Measurements from ENCODE around the gene DDIT4. TPM values are rescaled to one million over a fixed set of nuclear protein-coding genes. Genes with fewer than 3 reads are reported as not detected.
"Not testable (repeated sequence)": the region's sequence is repeated elsewhere in the genome, so short reads cannot be mapped to it uniquely, and the experiment has no call there.

DDIT4 gene, protein sequence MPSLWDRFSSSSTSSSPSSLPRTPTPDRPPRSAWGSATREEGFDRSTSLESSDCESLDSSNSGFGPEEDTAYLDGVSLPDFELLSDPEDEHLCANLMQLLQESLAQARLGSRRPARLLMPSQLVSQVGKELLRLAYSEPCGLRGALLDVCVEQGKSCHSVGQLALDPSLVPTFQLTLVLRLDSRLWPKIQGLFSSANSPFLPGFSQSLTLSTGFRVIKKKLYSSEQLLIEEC
- total RNA-seq: 533 TPM

DNA sequence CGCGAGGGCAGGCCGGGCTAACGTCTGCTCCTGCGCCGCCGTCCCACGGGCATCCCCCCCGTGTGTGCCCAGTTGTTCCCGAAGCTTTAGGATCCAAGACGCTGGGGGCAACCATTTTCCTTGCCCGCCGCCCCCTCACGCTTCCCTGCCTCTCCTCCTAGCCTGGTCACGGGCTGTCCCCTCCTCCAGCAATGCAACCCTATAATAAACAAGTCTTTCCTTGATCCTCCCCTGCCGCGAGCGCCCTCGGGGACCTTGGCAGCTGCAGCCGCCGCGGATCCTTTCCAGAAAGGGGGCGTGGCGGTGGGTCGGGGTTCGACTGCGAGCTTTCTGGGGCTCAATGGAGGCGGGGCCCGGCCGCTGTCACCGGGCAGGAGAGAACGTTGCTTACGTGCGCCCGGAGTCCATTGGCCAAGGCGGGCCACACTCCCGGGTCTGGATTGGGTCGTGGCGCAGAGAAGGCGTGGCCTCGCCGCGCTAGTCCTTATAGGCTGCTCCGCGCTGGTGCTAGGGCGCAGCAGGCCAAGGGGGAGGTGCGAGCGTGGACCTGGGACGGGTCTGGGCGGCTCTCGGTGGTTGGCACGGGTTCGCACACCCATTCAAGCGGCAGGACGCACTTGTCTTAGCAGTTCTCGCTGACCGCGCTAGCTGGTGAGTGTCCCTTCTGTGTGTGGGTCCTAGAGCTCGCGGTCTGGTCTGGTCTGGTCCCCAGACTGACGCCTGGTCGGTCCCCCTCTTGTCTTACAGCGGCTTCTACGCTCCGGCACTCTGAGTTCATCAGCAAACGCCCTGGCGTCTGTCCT is at the start of gene DDIT4:
Gene DDIT4 (plus strand): TSS at position 515 of the 803 bp plus-strand sequence. CDS start 293 bp downstream, outside the sequence.
- Histone ChIP-seq H3K4me3 (ENCODE audit: low read length) (peak within 1 kb of the TSS; percentile 83), H3K4me1 (ENCODE audit: insufficient read depth, low read length) (peaks cover 39% of the 10 kb centered on the region), H3K9me3 (ENCODE audit: low read depth, low read length) (no peaks in the 10 kb centered on the region), H3K27me3 (ENCODE audit: insufficient read depth, low read length) (no peaks in the 10 kb centered on the region)

DNA sequence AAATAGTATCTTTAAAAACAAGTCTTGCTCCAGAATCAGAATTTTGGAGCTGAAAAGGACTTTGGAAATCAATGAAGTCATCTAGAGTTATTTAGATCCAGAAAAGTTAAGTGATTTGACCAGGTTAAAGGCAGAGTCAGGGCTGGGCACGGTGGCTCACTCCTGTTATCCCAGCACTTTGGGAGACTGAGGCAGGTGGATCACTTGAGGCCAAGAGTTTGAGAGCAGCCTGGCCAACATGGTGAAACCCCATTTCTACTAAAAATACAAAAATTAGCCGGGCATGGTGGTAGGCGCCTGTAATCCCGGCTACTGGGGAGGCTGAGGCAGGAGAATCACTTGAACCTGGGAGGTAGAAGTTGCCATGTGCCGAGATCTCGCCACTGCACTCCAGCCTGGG is 49.5 kb upstream of the DDIT4 start:
- H3K4me3 ChIP-seq (ENCODE audit: low read length); H3K27me3 ChIP-seq (ENCODE audit: insufficient read depth, low read length); H3K9me3 ChIP-seq (ENCODE audit: low read depth, low read length): not testable (repeated sequence)
- peaks cover 31% of the 10 kb centered on the region for H3K4me1 ChIP-seq (ENCODE audit: insufficient read depth, low read length)

DNA sequence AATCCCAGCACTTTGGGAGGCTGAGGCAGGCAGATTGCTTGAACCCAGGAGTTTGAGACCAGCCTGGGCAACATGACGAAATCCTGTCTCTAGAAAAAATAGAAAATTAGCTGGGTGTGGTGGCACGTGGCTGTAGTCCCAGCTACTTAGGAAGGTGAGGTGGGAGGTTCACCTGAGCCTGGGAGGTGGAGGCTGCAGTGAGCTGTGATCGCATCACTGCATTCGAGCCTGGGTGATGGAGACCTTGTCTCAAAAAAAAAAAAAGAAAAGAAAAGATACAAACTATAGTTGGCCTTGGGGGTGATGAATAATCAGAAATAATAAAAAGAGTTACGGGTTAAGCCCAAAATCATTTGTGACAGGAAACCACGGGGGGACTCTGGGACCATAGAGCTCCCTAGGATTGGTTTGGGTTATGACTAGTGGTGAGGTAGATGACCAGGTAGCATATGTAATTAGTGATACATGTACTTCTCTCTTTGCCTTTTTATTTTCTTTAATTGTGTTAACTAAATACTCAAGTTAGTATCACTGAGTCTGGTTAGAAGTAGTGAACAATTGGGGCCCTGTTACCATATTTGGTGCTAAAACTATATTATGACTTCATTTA is 47.2 kb upstream of the DDIT4 start:
- Histone ChIP-seq H3K27me3 (ENCODE audit: insufficient read depth, low read length) (no peaks in the 10 kb centered on the region), H3K4me1 (ENCODE audit: insufficient read depth, low read length) (peaks cover 32% of the 10 kb centered on the region), H3K4me3 (ENCODE audit: low read length) (no peak overlapping the region), H3K9me3 (ENCODE audit: low read depth, low read length) (no peaks in the 10 kb centered on the region)

DNA sequence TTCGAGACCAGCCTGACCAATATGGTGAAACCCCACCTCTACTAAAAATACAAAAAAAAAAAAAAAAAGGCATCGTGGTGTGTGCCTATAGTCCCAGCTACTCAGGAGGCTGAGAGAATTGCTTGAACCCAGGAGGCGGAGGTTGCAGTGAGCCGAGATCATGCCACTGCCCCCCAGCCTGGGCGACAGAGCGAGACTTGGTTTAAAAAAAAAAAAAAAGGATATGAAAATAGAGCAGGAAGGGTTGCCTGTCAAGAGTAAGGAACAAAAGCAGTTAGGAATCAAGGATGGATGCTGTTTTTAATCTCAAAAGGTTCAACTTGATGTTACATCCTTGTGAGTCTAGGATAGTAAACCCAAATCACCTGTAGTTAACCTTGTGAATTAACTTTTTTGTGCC is 45.9 kb upstream of the DDIT4 start:
- peaks cover 27% of the 10 kb centered on the region for H3K4me1 ChIP-seq (ENCODE audit: insufficient read depth, low read length)
- no peaks in the 10 kb centered on the region for H3K9me3 ChIP-seq (ENCODE audit: low read depth, low read length)
- H3K27me3 ChIP-seq (ENCODE audit: insufficient read depth, low read length): no peaks in the 10 kb centered on the region
- no peak overlapping the region for H3K4me3 ChIP-seq (ENCODE audit: low read length)

DNA sequence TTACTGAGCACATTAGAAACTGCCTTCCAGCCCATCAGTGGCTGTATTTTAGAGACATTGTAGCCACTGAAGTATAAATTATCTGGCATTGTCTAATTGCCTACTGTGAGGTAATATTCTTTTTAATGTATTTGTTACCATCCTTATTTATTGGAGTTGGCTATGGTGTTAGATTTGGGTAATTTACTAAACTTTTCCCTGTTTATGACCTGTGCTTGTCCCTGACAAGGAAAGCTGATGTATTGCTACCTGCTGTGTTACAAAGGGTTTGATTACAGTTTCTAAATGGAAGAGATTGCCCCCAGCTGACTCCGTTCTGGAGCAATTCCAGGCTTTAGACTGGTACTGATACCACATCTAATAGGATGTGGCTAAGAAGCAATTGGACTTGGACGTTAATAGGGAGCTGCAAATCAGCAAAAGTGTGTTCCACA is 45.4 kb upstream of the DDIT4 start:
- Histone ChIP-seq H3K4me3 (ENCODE audit: low read length) (no peak overlapping the region), H3K9me3 (ENCODE audit: low read depth, low read length) (no peaks in the 10 kb centered on the region), H3K4me1 (ENCODE audit: insufficient read depth, low read length) (peaks cover 22% of the 10 kb centered on the region), H3K27me3 (ENCODE audit: insufficient read depth, low read length) (no peaks in the 10 kb centered on the region)

DNA sequence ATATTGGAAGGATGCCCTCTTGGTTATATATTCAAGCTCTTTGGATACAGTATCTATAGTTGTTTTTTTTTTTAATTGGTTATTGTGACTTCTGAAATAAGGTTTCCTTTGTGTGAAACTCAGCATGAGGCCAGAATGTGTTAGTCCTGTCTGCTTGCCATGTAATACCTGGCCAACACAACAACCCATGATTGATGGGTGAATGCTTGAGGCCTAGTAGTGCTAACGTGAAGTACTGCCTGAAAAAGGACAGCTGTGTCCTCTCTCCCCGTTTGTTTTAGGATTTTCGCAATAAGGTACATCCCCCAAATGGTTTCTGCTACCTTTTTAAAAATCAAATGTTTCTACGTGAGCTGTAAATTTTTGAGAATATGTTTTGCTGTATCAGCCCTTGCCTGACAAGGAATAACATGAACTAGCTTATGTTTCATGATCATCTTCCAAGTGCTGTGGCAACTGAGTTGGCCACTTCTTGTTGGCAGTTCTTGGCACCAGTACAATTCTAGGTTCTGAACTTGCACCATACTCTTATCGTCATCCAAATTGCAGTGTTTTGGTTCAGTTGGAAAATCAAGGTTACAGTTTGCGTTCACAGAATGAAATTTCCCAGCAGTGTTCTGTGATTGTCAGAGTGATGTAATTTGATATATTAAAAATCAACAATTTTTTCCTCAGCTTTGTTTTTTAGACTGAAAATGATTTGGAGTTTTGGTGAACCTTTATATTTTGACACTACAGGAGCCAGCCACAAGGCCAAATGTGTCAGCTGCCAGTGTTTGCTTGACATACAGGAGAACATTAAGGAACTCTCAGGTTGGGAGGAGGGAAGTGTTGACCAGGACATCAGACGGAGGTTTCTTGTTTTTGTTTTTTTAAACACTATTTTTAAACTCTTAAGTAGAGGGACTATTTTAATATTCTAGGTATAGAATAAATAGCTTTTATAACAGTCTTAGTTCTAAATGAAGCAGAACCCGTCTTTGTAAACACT is 44.2 kb upstream of the DDIT4 start:
- no peak overlapping the region for H3K4me3 ChIP-seq (ENCODE audit: low read length)
- no peaks in the 10 kb centered on the region for H3K9me3 ChIP-seq (ENCODE audit: low read depth, low read length)
- H3K4me1 ChIP-seq (ENCODE audit: insufficient read depth, low read length): peaks cover 11% of the 10 kb centered on the region
- H3K27me3 ChIP-seq (ENCODE audit: insufficient read depth, low read length): no peaks in the 10 kb centered on the region

DNA sequence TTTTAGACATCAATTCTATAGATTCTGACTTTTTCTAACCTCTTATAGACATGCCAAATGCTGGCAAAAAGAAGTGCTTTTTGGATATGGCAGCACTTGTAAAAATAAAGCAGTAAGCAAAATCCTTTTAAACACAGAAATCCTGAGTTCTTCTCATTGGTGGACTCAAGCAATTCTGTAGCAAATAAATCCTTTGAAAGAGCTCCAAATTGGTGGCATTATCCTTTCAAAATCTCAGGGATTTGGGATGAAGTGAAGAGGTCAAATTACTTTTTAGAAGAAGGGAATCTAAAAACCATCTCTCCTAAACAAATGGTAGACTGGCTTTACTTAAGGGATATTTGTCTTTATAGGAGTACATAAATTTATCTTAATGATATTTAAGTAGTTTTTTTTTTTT is 40.1 kb upstream of the DDIT4 start:
- no peaks in the 10 kb centered on the region for H3K27me3 ChIP-seq (ENCODE audit: insufficient read depth, low read length)
- H3K4me3 ChIP-seq (ENCODE audit: low read length): no peak overlapping the region
- H3K4me1 ChIP-seq (ENCODE audit: insufficient read depth, low read length): peaks cover 6% of the 10 kb centered on the region
- H3K9me3 ChIP-seq (ENCODE audit: low read depth, low read length): no peaks in the 10 kb centered on the region

DNA sequence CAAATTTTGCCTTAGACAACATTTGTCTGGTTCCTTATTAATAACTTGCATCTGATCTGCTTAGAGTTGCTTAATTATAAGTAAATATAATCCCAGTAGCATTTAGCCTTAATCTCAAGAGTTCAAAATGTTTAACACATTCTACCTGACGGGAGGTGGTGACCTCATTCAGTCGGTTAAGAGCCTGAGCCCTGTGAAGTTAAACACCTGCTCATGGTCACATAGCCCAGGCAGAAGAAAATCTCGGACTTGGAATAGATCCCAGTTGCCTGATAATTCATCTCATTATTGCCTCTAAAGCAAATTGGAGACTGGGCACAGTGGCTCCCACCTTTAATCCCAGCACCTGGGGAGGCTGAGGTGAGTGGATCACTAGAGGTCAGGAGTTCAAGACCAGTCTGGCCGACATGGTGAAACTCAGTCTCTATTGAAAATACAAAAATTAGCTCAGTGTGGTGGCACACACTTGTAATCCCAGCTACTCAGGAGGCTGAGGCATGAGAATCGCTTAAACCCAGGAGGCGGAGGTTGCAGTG is 39.1 kb upstream of the DDIT4 start:
- H3K9me3 ChIP-seq (ENCODE audit: low read depth, low read length): no peaks in the 10 kb centered on the region
- H3K27me3 ChIP-seq (ENCODE audit: insufficient read depth, low read length): no peaks in the 10 kb centered on the region
- H3K4me1 ChIP-seq (ENCODE audit: insufficient read depth, low read length): peaks cover 12% of the 10 kb centered on the region
- H3K4me3 ChIP-seq (ENCODE audit: low read length): no peak overlapping the region

DNA sequence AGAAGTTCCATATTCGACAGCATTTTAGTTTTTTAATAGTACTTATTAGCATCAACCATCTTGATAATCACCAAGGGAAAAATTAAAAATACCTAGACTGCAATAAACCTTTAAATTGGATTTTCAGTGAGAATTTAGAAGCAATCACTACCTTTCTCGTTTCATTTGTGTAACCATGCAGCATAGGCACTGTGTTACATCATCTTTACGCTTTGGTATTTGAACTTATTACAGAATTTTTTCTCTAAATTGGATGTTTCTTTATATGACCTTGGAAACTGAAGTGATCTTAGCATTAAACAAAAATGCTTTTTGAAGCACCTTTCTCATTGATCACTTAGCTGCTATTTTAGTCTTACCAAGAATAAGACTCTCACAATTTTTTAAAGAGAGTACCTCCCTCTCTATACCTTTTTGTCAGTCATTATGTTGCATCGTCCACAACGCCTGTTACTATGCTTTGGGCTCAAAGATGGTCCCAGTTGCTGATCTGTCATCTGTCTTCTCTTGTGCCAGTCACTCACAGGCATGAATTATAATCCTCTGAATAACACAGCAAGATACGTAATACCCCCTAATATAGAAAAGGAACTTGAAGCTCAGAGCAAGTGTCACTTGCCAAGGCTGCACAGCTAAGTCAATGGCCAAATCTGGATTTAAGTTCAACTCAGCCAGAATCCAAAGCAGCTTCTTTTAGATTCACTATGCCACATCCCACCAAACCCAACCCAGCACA is 38.0 kb upstream of the DDIT4 start:
- H3K4me1 ChIP-seq (ENCODE audit: insufficient read depth, low read length): peaks cover 14% of the 10 kb centered on the region
- H3K9me3 ChIP-seq (ENCODE audit: low read depth, low read length): no peaks in the 10 kb centered on the region
- no peak overlapping the region for H3K4me3 ChIP-seq (ENCODE audit: low read length)
- no peaks in the 10 kb centered on the region for H3K27me3 ChIP-seq (ENCODE audit: insufficient read depth, low read length)

DNA sequence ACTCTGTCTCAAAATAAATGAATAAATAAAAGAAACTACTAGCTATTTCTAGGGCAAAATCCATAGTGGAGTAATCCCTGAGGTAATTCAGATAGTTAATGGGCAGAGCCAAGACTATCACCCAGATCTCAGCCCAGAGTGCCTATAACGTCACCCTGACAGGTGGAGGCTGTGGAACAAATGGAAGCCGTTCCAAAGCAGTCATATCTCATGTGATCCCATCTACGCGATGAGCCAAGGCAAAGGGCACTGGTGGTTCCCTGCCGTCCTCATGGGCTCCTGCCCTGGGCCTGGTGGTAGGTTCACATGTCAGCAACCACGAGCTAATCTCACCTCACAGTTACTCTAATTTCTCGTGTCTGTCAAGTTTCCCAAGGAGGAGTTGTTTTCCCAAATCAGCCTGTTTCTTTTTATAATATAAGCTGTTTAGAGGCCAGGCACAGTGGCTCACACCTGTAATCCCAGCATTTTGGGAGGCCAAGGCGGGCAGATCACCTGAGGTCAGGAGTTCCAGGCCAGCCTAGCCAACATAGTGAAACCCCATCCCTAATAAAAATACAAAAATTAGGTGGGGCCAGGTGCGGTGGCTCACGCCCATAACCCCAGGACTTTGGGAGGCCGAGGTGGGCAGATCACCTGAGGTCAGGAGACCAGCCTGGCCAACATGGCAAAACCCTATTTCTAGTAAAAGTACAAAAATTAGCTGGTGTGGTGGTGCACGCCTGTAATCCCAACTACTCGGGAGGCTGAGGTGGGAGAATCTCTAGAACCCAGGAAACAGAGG is 35.1 kb upstream of the DDIT4 start:
- Histone ChIP-seq H3K4me1 (ENCODE audit: insufficient read depth, low read length) (peaks cover 22% of the 10 kb centered on the region), H3K4me3 (ENCODE audit: low read length) (no peak overlapping the region), H3K9me3 (ENCODE audit: low read depth, low read length) (no peaks in the 10 kb centered on the region), H3K27me3 (ENCODE audit: insufficient read depth, low read length) (no peaks in the 10 kb centered on the region)

DNA sequence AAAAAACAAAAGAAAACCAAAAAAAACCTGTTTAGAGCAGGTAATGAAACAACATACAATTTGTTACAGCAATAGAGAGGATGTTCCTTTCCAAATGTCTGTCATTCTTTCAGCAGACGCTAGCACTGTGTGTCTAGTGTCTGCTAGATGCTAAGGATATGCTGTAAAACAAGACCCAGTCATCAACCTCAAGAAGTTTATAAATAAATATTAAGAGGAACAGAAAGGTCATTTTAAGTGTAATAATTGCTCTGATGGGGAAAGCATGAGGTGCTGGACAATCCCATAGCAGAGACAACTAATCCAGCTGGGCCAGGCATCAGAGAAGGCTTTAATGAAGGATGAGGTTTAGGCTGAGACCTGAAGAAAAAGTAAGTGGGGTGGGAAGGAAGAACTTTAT is 34.3 kb upstream of the DDIT4 start:
- Histone ChIP-seq H3K4me3 (ENCODE audit: low read length) (no peak overlapping the region), H3K4me1 (ENCODE audit: insufficient read depth, low read length) (peaks cover 31% of the 10 kb centered on the region), H3K27me3 (ENCODE audit: insufficient read depth, low read length) (no peaks in the 10 kb centered on the region), H3K9me3 (ENCODE audit: low read depth, low read length) (no peaks in the 10 kb centered on the region)

DNA sequence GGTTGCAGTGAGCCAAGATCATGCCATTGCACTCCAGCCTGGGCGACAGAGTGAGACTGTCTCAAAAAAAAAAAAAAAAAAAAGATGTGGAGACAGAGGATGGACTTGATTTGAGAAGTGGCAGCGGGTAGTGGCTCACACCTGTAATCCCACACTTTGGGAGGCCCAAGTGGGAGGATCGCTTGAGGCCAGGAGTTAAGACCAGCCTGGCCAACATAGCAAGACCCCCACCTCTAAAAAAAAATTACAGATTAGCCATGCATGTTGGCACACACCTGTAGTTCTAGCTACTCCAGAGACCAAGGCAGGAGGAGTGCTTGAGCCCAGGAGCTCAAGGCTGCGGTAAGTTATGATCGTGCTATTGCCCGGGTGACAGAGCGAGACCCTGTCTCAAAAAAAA is 33.4 kb upstream of the DDIT4 start:
- peaks cover 40% of the 10 kb centered on the region for H3K4me1 ChIP-seq (ENCODE audit: insufficient read depth, low read length)
- H3K4me3 ChIP-seq (ENCODE audit: low read length): no peak overlapping the region
- H3K9me3 ChIP-seq (ENCODE audit: low read depth, low read length): no peaks in the 10 kb centered on the region
- H3K27me3 ChIP-seq (ENCODE audit: insufficient read depth, low read length): no peaks in the 10 kb centered on the region

DNA sequence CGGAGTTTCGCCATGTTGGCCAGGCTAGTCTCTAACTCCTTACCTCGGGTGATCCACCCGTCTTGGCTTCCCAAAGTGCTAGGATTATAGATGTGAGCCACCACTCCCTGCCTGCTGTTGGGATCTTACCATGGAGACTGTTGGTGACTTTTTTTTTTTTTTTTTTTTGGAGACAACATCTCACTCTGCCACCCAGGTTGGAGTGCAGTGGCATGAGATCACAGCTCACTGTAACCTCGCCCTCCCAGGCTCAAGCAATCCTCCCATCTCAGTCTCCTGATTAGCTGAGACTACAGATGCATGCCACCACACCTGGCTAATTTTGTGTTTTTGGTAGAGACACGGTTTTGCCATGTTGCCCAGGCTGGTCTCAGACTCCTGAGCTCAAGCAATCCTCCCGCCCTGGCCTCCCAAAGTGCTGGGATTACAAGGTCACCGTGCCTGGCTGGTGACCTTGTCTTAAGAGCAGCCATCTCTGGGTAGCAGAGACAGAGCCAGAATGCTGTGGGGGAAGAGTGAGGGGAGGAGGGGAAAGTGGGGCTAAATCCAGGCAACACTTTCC is 32.0 kb upstream of the DDIT4 start:
- H3K27me3 ChIP-seq (ENCODE audit: insufficient read depth, low read length): no peaks in the 10 kb centered on the region
- no peaks in the 10 kb centered on the region for H3K9me3 ChIP-seq (ENCODE audit: low read depth, low read length)
- no peak overlapping the region for H3K4me3 ChIP-seq (ENCODE audit: low read length)
- H3K4me1 ChIP-seq (ENCODE audit: insufficient read depth, low read length): peaks cover 52% of the 10 kb centered on the region

Measured in mononuclear cell (primary cell).